ENCODE data around the gene TINAGL1. TPM values are rescaled to one million over a fixed set of nuclear protein-coding genes. Genes with fewer than 3 reads are reported as not detected.

Gene TINAGL1
- total RNA-seq, 6 donors from 2014 or later = 71.3 to 191 (median 120) TPM

GRCh38 chr1:31600641-31601040, 24.3 kb downstream of the TINAGL1 start:
- H3K27ac ChIP-seq = no peak overlapping the region
- TF ChIP-seq CTCF (IDR thresholded peaks at IDR 0.05) = no peak
- no peak for TF ChIP-seq EP300 (IDR thresholded peaks at IDR 0.05)
- no peak for TF ChIP-seq POLR2AphosphoS5 (IDR thresholded peaks at IDR 0.05)
- TF ChIP-seq POLR2A (IDR thresholded peaks at IDR 0.05) = no peak
- peaks cover 0 to 7% (median 3%) of the 10 kb centered on the region in 4 donors for H3K4me1 ChIP-seq
- DNase-seq (no peak), ATAC-seq (ENCODE audit: low FRiP score in 2 of 2) (no peak)
- H3K4me3 ChIP-seq = no peak overlapping the region
- no peaks in the 10 kb centered on the region for H3K36me3 ChIP-seq
- H3K9me3 ChIP-seq = no peaks in the 10 kb centered on the region
- 75 to 86% methylated on average over 2 of the region's 2 CpGs for WGBS, 2 donors
- H3K27me3 ChIP-seq = no peaks in the 10 kb centered on the region

GRCh38 chr1:31602081-31602480, 25.8 kb downstream of the TINAGL1 start:
- DNase-seq (no peak), ATAC-seq (ENCODE audit: low FRiP score in 2 of 2) (no peak)
- Histone ChIP-seq H3K4me1 (no peaks in the 10 kb centered on the region), H3K36me3 (no peaks in the 10 kb centered on the region), H3K27me3 (no peaks in the 10 kb centered on the region), H3K4me3 (no peak overlapping the region), H3K27ac (no peak overlapping the region), H3K9me3 (no peaks in the 10 kb centered on the region)
- TF ChIP-seq POLR2AphosphoS5 (IDR thresholded peaks at IDR 0.05) = no peak
- TF ChIP-seq EP300 (IDR thresholded peaks at IDR 0.05) = no peak
- no peak for TF ChIP-seq POLR2A (IDR thresholded peaks at IDR 0.05)
- no peak for TF ChIP-seq CTCF (IDR thresholded peaks at IDR 0.05)
- 91 to 95% methylated on average over 2 of the region's 2 CpGs for whole genome bisulfite sequencing, 2 donors

- Histone ChIP-seq H3K27ac (no peak overlapping the region), H3K4me3 (no peak overlapping the region), H3K27me3 (no peaks in the 10 kb centered on the region), H3K36me3 (no peaks in the 10 kb centered on the region), H3K9me3 (no peaks in the 10 kb centered on the region), H3K4me1 (no peaks in the 10 kb centered on the region)
- TF ChIP-seq EP300 (IDR thresholded peaks at IDR 0.05) = no peak
- no peak for TF ChIP-seq POLR2AphosphoS5 (IDR thresholded peaks at IDR 0.05)
- no peak for TF ChIP-seq CTCF (IDR thresholded peaks at IDR 0.05)
- TF ChIP-seq POLR2A (IDR thresholded peaks at IDR 0.05) = no peak
- ATAC-seq (ENCODE audit: low FRiP score in 2 of 2) = peak in 1 of 2 donors; percentile 58
- 67 to 82% methylated on average over 4 of the region's 4 CpGs for WGBS, 2 donors
- DNase-seq = peak in 1 of 2 donors; percentile 19
Measured at GRCh38 chr1:31605908-31606427, 29.7 kb downstream of the TINAGL1 start.

GRCh38 chr1:31607360-31607759, 31.0 kb downstream of the TINAGL1 start:
- DNase-seq (no peak), ATAC-seq (ENCODE audit: low FRiP score in 2 of 2) (no peak)
- Histone ChIP-seq H3K4me1 (no peaks in the 10 kb centered on the region), H3K27ac (no peak overlapping the region), H3K36me3 (no peaks in the 10 kb centered on the region), H3K9me3 (no peaks in the 10 kb centered on the region), H3K4me3 (no peak overlapping the region), H3K27me3 (no peaks in the 10 kb centered on the region)
- TF ChIP-seq POLR2AphosphoS5 (IDR thresholded peaks at IDR 0.05) (no peak), CTCF (IDR thresholded peaks at IDR 0.05) (no peak), EP300 (IDR thresholded peaks at IDR 0.05) (no peak), POLR2A (IDR thresholded peaks at IDR 0.05) (no peak)
- WGBS, 2 donors = 90 to 96% methylated on average over 5 of the region's 5 CpGs

GRCh38 chr1:31609514-31610118, 33.3 kb downstream of the TINAGL1 start:
- no peak for ATAC-seq (ENCODE audit: low FRiP score in 2 of 2)
- TF ChIP-seq POLR2A (IDR thresholded peaks at IDR 0.05) = no peak
- no peak for TF ChIP-seq CTCF (IDR thresholded peaks at IDR 0.05)
- TF ChIP-seq EP300 (IDR thresholded peaks at IDR 0.05) = no peak
- no peak for TF ChIP-seq POLR2AphosphoS5 (IDR thresholded peaks at IDR 0.05)
- Histone ChIP-seq H3K36me3 (no peaks in the 10 kb centered on the region), H3K9me3 (no peaks in the 10 kb centered on the region), H3K4me3 (no peak overlapping the region), H3K27ac (no peak overlapping the region), H3K27me3 (no peaks in the 10 kb centered on the region), H3K4me1 (no peaks in the 10 kb centered on the region)
- DNase-seq = no peak
- 17 to 19% methylated on average over 1 of the region's 1 CpG for WGBS, 2 donors
